ENCODE results near the gene GNB3. TPM values are rescaled to one million over a fixed set of nuclear protein-coding genes. Genes with fewer than 3 reads are reported as not detected.
A peak's percentile ranks its signal among the peaks of the same experiment; 100 is the strongest.
"Not testable (repeated sequence)": the region's sequence is repeated elsewhere in the genome, so short reads cannot be mapped to it uniquely, and the experiment has no call there.

The GNB3 gene
- total RNA-seq, 2 donors from 2014 or later, result not detected

DNA sequence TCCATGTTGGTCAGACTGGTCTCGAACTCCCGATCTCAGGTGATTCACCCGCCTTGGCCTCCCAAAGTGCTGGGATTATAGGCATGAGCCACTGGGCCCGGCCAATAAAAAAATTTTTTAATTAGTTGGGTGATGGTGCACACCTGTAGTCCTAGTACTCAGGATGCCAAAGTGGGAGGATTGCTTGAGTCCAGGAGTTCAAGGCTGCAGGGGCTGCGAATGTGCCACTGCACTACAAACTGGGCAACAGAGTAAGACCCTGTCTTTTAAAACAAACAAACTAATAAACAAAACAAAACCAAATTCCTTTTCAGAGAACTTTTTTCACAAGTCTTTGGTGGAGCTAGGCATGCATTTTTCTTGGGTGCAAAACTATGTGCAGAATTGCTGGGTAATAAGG, 42.5 kb downstream of the GNB3 start:
- Mint-ChIP-seq H3K9me3 (no peaks in the 10 kb centered on the region), H3K4me1 (ENCODE audit: low read depth in 2 of 2) (no peaks in the 10 kb centered on the region), H3K27ac (no peak overlapping the region), H3K27me3 (no peaks in the 10 kb centered on the region), H3K4me3 (no peak overlapping the region), H3K36me3 (peaks cover 8% of the 10 kb centered on the region)
- DNase-seq (ENCODE audit: low spot score), result no peak
- ATAC-seq, result no peak

DNA sequence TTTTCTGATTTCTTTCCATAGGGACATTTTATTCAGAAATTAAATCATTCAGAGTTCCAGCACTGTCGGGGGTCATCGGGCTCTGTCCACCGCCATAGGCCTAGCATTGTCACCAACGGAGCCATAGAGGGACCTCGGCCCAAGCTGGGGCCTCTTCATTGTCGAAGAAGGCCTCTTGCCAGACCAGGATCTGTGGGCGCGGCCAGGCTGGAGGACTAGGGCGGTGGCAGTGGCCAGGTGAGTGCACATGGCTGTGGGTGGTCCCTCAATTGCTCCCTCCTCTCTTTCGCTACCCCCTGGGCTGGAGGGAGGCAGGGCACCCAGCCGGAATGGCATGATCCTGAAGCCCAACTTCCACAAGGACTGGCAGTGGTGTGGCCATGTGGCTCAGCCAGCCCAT, 43.0 kb downstream of the GNB3 start:
- DNase-seq (ENCODE audit: low spot score), result peak; percentile 41
- Mint-ChIP-seq H3K27me3 (no peaks in the 10 kb centered on the region), H3K4me1 (ENCODE audit: low read depth in 2 of 2) (no peaks in the 10 kb centered on the region), H3K4me3 (no peak overlapping the region), H3K27ac (no peak overlapping the region), H3K9me3 (no peaks in the 10 kb centered on the region), H3K36me3 (peaks cover 8% of the 10 kb centered on the region)
- ATAC-seq, result peak in 1 of 2 donors; percentile 43

DNA sequence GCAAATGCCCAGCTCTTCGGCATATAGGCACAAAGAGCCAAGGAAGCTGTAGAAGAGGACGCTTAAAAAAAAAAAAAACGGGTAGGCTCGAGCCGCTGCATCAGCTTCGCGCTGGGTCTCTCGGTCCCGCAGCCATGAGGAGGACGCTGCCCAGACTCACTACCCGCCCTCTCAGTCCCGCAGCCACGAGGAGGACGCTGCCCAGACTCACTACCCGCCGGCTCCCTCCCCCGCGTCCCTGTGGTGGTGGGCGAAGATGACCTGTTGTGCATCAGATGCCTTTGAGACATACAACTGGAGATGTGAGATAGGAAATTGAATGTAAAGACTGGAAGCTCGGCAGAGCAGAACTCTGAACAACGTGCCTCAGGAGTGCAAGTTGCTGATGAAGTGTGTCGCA, 43.8 kb downstream of the GNB3 start:
- H3K4me1 Mint-ChIP-seq (ENCODE audit: low read depth in 2 of 2), result no peaks in the 10 kb centered on the region
- no peaks in the 10 kb centered on the region for H3K9me3 Mint-ChIP-seq
- ATAC-seq (no peak), DNase-seq (ENCODE audit: low spot score) (no peak)
- H3K36me3 Mint-ChIP-seq, result peaks cover 8% of the 10 kb centered on the region
- H3K27ac Mint-ChIP-seq, result no peak overlapping the region
- no peak overlapping the region for H3K4me3 Mint-ChIP-seq
- H3K27me3 Mint-ChIP-seq, result no peaks in the 10 kb centered on the region

DNA sequence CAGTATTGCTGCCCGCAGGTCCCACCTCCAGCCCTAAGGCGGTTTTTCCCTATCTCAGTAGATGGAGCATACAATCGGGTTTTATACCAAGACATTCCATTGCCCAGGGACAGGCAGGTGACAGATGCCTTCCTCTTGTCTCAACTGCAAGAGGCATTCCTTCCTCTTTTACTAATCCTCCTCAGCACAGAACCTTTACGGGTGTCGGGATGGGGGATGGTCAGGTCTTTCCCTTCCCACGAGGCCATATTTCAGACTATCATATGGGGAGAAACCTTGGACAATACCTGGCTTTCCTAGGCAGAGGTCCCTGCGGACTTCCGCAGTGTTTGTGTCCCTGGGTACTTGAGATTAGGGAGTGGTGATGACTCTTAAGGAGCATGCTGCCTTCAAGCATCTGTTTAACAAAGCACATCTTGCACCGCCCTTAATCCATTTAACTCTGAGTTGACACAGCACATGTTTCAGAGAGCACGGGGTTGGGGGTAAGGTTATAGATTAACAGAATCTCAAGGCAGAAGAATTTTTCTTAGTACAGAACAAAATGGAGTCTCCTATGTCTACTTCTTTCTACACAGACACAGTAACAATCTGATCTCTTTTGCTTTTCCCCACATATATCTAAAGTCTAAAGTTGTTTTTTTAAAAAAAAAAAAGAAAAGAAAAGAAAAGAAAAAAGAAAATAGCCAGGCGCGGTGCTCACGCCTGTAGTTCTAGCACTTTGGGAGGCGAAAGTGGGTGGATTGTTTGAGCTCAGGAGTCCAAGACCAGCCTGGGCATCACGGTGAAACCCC, 45.7 kb downstream of the GNB3 start:
- not testable (repeated sequence) for ATAC-seq; H3K27me3 Mint-ChIP-seq; H3K4me1 Mint-ChIP-seq (ENCODE audit: low read depth in 2 of 2); H3K9me3 Mint-ChIP-seq; H3K36me3 Mint-ChIP-seq; H3K4me3 Mint-ChIP-seq; H3K27ac Mint-ChIP-seq; DNase-seq (ENCODE audit: low spot score)

DNA sequence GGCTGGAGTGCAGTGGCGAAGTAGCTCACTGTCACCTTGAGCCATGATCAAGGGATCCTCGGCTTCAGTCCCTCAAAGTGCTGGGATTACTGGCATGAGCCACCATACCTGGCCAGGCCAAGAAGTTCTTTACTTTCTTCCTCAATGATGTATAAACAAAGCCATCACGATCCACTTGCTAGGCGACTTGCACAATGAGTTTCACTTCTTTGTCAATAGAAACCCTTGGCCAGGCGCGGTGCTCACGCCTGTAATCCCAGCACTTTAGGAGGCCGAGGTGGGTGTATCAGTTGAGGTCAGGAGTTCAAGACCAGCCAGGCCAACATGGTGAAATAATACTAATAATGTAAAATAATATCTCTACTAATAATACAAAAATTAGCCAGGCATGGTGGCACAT, 46.7 kb downstream of the GNB3 start:
- DNase-seq (ENCODE audit: low spot score), result peak; percentile 23
- Mint-ChIP-seq H3K4me1 (ENCODE audit: low read depth in 2 of 2) (peaks cover 11 to 12% of the 10 kb centered on the region in 2 donors), H3K27me3 (no peaks in the 10 kb centered on the region), H3K36me3 (peaks cover 8% of the 10 kb centered on the region), H3K4me3 (no peak overlapping the region), H3K9me3 (no peaks in the 10 kb centered on the region), H3K27ac (no peak overlapping the region)
- ATAC-seq, result no peak

DNA sequence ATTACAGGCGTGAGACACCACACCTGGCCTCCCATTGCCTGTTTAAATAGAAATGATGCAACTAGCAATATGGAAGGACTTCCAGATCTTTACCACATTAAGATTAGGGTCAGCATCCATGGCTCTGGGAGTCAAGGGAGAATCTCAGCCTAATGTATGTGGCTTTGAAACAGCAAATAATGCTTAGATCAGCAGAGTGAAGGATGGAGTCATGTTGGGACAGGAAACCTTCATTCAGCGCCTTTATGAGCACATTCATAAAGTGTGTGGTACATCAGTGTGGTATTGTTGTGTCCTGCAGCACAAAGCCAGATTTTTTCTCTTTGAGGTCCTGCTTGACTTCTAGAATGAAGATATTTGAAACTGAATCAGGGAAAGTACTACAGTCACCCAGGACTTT, 47.6 kb downstream of the GNB3 start:
- Mint-ChIP-seq H3K9me3 (no peaks in the 10 kb centered on the region), H3K27ac (no peak overlapping the region), H3K4me1 (ENCODE audit: low read depth in 2 of 2) (peaks cover 11 to 12% of the 10 kb centered on the region in 2 donors), H3K4me3 (no peak overlapping the region), H3K27me3 (no peaks in the 10 kb centered on the region), H3K36me3 (peaks cover 8% of the 10 kb centered on the region)
- ATAC-seq (no peak), DNase-seq (ENCODE audit: low spot score) (peak; percentile 47)

DNA sequence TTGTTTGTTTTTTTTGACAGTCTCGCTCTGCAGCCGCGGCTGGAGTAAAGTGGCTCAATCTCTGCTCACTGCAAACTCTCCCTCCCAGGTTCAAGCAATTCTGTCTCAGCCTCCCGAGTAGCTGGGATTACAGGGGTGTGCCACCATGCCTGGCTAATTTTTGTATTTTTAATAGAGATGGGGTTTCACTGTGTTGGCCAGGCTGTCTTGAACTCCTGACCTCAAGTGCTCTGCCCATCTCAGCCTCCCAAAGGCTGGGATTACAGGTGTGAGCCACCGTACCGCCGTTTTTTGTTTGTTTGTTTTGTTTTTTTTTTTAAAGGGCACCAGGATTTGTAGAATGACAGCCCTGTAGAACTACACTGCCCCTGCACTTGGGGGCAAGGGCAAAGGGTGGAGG, 48.1 kb downstream of the GNB3 start:
- H3K27me3 Mint-ChIP-seq, H3K9me3 Mint-ChIP-seq, ATAC-seq, H3K4me3 Mint-ChIP-seq, H3K36me3 Mint-ChIP-seq, H3K27ac Mint-ChIP-seq: not testable (repeated sequence)
- H3K4me1 Mint-ChIP-seq (ENCODE audit: low read depth in 2 of 2), result peaks cover 11 to 12% of the 10 kb centered on the region in 2 donors
- peak; percentile 49 for DNase-seq (ENCODE audit: low spot score)

DNA sequence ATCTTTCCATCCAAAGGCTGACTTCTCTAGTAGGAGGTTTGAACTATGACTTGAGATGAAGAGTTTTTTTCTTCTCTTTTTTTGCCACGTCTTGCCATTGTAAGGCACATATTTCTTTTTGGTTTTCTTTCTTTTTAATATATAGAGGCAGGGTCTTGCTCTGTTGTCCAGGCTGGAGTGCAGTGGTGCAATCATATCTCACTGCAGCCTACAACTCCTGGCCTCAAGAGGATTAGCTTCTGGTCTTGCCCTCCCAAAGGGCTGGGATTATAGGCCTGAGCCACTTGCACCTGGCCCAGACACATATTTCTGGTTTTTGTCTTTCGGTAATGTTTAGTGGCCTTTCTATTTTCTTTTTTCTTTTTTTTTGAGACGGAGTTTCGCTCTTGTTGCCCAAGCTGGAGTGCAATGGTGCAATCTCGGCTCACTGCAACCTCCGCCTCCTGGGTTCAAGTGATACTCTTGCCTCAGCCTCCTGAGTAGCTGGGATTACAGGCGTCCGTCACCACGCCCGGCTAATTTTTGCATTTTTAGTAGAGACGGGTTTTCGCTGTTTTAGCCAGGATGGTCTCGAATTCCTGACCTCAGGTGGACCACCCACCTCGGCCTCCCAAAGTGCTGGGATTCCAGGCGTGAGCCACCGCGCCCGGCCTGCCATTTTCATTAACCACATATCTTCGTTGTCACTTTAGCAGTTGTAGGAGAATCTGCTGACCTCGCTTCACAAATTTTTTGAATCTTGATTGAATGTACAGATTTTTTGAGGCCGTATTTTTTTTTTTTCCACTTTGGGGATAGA, 49.2 kb downstream of the GNB3 start:
- H3K9me3 Mint-ChIP-seq; H3K27me3 Mint-ChIP-seq; ATAC-seq; DNase-seq (ENCODE audit: low spot score); H3K36me3 Mint-ChIP-seq: not testable (repeated sequence)
- Mint-ChIP-seq H3K27ac (peak overlapping the region; percentile 94 to 95), H3K4me1 (ENCODE audit: low read depth in 2 of 2) (peaks cover 11 to 12% of the 10 kb centered on the region in 2 donors), H3K4me3 (peak overlapping the region; percentile 87)

DNA sequence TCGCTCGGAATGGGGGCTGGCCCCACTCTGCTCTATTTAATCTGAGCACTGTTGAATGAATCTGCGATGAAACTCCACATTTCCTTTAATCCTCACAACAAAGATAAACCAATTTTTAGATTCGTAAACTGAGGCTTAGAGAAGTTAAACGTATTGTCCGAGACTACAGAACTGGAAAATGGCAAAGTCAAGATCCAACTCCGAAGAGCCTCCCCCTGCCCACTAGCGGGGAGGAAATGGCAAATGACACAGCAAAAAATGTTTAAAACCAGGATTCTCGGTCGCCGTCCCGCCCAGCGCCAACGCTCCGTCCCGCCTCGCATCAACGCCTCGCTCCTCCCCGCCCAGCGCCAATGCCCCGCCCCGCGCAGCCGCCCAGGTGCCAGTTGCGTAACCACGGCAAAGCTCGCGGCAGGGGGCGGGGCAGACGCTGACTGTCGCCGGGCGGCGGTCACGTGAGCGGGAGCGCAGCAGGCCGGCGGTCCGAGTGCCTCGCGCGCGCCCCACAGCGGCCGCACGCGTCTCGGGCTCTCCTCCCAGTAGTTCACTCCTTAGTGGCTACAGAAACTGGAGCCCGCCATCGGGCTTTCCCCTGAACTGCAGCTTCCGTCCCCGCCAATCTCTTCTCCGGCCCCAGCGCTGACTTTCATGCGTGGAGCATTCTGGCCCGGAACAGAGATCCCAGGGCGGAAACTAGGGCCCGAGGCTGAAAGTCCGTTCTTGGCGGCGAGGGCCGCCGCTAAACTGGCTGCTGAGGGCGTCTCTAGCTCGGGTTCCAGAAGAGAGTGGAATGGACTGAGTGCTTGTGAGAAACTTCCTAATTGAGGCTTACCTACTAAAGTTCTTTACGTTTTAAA, 50.3 kb downstream of the GNB3 start:
- Mint-ChIP-seq H3K9me3 (no peaks in the 10 kb centered on the region), H3K4me3 (peak overlapping the region; percentile 87), H3K4me1 (ENCODE audit: low read depth in 2 of 2) (peaks cover 11 to 12% of the 10 kb centered on the region in 2 donors), H3K27ac (peak overlapping the region; percentile 94 to 95), H3K36me3 (no peaks in the 10 kb centered on the region), H3K27me3 (no peaks in the 10 kb centered on the region)
- ATAC-seq (peak; percentile 98), DNase-seq (ENCODE audit: low spot score) (peak; percentile 99)

DNA sequence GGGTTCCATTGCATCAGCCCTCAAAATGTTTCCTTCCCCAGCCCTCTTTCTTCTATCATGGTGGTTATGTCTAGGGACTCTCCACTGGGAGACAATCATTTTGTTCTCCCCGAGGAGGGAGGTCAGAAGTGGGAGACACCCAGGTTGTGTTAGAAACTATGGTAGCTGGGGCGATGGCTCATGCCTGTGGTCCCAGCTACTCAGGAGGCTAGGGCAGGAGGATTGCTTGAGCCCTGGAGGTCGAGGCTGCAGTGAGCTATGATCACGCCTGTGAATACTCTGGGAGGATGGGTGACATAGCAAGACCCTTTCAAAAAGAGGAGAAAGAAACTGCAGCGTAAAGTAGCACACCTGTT, 50.9 kb downstream of the GNB3 start:
- Mint-ChIP-seq H3K27me3 (no peaks in the 10 kb centered on the region), H3K27ac (peak overlapping the region; percentile 94 to 95), H3K36me3 (no peaks in the 10 kb centered on the region), H3K9me3 (no peaks in the 10 kb centered on the region), H3K4me1 (ENCODE audit: low read depth in 2 of 2) (peaks cover 11 to 12% of the 10 kb centered on the region in 2 donors), H3K4me3 (peak overlapping the region; percentile 87)
- ATAC-seq (peak in 1 of 2 donors; percentile 1), DNase-seq (ENCODE audit: low spot score) (no peak)

DNA sequence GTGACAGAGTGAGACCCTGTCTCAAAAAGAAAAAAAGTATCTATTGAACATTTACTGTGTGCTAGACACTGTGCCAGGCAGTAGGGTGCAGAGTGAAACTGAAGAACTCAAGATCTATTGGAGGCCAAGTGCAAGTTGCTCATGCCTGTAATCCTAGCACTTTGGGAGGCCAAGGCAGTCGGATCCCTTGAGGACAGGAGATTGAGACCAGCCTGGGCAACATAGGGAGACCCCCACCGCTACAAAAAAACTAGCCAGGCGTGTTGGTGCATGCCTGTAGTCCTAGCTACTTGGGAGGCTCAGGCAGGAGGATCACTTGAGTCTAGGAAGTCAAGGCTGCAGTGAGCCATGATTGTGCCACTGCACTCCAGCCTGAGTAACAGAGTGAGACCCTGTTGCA, 52.0 kb downstream of the GNB3 start:
- peak overlapping the region; percentile 94 to 95 for H3K27ac Mint-ChIP-seq

DNA sequence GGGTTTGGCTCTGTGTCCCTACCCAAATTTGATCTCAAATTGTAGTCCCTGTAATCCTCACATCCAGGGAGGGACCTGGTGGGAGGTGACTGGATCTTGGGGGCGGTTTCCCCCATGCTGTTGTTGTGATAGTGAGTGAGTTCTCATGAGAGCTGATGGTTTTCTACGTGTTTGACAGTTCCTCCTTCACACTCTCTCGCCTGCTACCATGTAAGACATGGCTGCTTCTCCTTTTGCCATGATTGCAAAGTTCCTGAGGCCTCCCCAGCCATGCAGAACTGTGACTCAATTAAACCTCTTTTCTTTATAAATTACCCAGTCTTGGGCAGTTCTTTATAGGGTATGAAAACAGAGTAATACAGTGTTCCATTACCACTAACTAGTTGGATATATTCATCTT, 53.6 kb downstream of the GNB3 start:
- Mint-ChIP-seq H3K9me3 (no peaks in the 10 kb centered on the region), H3K27me3 (no peaks in the 10 kb centered on the region), H3K4me3 (no peak overlapping the region), H3K4me1 (ENCODE audit: low read depth in 2 of 2) (peaks cover 11 to 12% of the 10 kb centered on the region in 2 donors), H3K27ac (no peak overlapping the region), H3K36me3 (no peaks in the 10 kb centered on the region)
- DNase-seq (ENCODE audit: low spot score) (no peak), ATAC-seq (no peak)

More for the DNA sequence above, 52.0 kb downstream of the GNB3 start:
- not testable (repeated sequence) for H3K9me3 Mint-ChIP-seq, ATAC-seq, H3K27me3 Mint-ChIP-seq, H3K36me3 Mint-ChIP-seq
- Mint-ChIP-seq H3K4me1 (ENCODE audit: low read depth in 2 of 2) (peaks cover 11 to 12% of the 10 kb centered on the region in 2 donors), H3K4me3 (peak overlapping the region; percentile 87)
- DNase-seq (ENCODE audit: low spot score), result peak; percentile 16
